GM08714 (cell line): ENCODE measurements around the gene RPA1.
"Not testable (repeated sequence)": the region's sequence is repeated elsewhere in the genome, so short reads cannot be mapped to it uniquely, and the experiment has no call there.

Source experiments
- H3K4me3 ChIP-seq: fragments of 200-500 bp; sonication (Bioruptor generic); 2 replicates; pipeline ENCODE4 v1.5.1; 2014; ENCODE audit warnings: mild to moderate bottlenecking, low read length, inconsistent platforms
- ZNF274 ChIP-seq: IDR thresholded peaks from 2 replicates; pipeline ENCODE4 v1.6.1; 2012; ENCODE audit warnings: mild to moderate bottlenecking, low read depth, low read length

Gene RPA1

DNA sequence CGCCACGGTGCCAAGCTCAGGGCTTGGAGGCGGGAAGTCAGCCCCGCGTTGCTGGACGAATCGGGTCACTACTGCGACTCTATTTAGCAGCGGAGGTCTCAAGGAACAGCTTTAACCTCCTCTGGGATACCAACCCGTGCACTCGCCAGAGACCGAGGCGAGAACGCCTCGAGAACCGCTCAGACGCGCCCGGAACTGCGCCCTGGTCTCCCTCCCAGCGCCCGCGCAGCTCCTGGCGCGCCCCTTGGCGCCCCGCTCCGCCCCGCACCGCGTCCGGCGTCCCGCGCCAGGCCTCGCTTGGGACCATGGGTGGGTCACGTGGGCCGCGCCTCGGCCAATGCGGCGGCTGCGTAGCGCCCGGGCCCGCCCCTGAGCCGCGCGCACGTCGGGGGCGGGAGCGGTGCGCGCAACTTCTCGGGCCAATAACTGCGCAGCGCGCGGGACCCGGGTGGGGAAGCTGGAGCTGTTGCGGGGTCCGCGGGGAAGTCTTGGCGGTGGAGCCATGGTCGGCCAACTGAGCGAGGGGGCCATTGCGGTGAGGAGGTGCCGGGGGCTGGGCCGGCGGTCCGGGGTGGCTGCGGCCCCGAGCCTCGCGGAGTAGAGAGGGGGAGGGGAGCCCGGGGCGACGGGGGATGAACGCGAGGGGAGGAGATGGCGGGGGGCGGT lies at the start of gene RPA1, which contains the start of gene SMYD4:
Gene RPA1 (plus strand): TSS at position 414 of the 666 bp plus-strand sequence. CDS start 89 bp downstream, at position 503.
Gene SMYD4 (minus strand): TSS at position 311 of the 666 bp plus-strand sequence. CDS start 1,908 bp downstream, outside the sequence.
- H3K4me3 ChIP-seq, result peak within 1 kb of the TSS; percentile 99
- TF ChIP-seq ZNF274, result no peak

DNA sequence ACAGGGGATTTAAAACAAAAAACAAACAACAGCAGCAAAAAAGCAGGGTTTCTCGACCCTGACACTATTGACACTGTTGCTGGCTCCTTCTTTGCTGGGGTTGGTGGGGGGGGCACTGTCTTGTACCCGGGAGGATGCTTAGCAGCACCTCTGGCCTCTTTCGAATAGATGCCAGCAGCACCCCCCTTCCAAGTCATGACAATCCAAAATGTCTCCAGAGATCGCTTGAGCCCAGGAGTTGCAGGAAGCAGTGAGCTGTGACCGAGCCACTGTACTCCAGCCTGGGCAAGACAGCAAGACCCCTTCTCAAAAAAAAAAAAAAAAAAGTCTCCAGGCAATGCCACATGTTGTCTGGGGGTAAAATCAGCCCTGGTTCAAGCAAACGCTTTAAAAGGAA lies 47.6 kb upstream of the RPA1 start:
- no peak for TF ChIP-seq ZNF274
- no peak overlapping the region for H3K4me3 ChIP-seq

- TF ChIP-seq ZNF274, result no peak
- H3K4me3 ChIP-seq, result no peak overlapping the region
Measured at GRCh38 chr17:1783271-1783670, 46.5 kb upstream of the RPA1 start.

GRCh38 chr17:1783834-1784611 lies 45.8 kb upstream of the RPA1 start:
- no peak for TF ChIP-seq ZNF274
- no peak overlapping the region for H3K4me3 ChIP-seq

GRCh38 chr17:1785930-1786329 lies 43.9 kb upstream of the RPA1 start:
- TF ChIP-seq ZNF274, result no peak

GRCh38 chr17:1786708-1787107 lies 43.1 kb upstream of the RPA1 start:
- no peak for TF ChIP-seq ZNF274
- H3K4me3 ChIP-seq, result no peak overlapping the region

More at GRCh38 chr17:1785930-1786329, 43.9 kb upstream of the RPA1 start:
- no peak overlapping the region for H3K4me3 ChIP-seq

GRCh38 chr17:1787301-1787902 lies 42.4 kb upstream of the RPA1 start:
- no peak overlapping the region for H3K4me3 ChIP-seq
- no peak for TF ChIP-seq ZNF274

DNA sequence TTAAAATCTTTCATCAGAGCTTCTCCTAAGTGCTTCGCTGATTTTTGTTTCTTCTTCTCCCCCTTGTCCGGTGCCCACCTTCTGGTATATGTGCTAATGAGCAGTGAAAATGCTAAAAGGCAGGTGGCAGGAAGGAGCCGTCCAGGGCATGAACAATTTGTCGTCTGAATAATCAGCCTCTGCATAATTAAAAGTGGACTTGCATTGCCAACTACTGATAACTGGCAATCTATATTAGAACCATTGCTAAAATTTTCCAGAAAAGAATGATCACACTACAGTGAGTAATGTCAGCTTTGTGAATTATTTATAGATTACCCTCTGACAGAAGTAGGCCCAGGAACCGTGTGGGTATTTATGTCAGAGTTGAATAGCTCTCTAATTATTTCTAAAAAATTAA lies 39.9 kb upstream of the RPA1 start:
- TF ChIP-seq ZNF274, result no peak

DNA sequence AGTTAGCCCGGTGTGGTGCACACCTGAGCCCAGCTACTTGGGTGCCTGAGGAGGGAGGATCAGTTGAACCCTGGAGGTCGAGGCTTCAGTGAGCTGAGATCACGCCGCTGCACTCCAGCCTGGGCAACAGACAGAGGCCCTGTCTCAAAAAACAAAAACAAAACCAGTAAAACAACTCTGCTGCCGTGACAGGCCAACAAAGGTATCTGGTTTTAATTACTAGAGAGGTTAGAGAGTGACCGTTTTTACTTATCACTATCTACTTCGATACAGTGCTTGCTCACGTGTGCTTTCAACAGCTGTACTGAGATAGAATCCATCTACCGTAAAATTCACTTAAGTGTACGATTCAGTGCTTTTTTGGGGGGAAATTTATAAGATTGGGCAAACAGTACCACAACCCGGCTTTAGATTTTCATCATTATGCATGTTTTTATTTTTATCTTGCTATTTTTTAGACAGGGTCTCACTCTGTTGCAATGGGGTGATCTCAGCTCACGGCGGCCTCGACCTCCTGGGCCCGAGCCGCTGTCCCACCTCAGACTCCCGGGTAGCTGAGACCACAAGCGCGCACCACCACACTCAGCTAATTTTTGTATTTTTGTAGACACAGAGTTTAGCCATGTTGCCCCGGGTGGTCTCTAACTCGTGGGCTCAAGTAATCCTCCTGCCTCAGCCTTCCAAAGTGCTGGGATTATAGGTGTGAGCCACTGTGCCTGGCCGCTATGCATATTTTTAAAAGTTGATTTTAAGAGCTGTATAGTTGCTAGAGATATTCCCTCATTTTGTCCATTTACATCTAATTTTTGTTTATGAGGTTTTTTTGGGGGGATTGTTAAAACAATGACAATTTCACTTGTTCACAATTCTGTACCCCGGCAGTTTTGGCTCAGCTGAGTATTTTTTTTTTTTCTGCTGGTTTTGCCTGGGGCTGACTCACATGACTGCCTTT lies 37.0 kb upstream of the RPA1 start:
- no peak for TF ChIP-seq ZNF274
- H3K4me3 ChIP-seq, result no peak overlapping the region

More for the DNA sequence above, 39.9 kb upstream of the RPA1 start:
- no peak overlapping the region for H3K4me3 ChIP-seq

GRCh38 chr17:1793447-1793806 lies 36.4 kb upstream of the RPA1 start:
- H3K4me3 ChIP-seq, result no peak overlapping the region
- no peak for TF ChIP-seq ZNF274

DNA sequence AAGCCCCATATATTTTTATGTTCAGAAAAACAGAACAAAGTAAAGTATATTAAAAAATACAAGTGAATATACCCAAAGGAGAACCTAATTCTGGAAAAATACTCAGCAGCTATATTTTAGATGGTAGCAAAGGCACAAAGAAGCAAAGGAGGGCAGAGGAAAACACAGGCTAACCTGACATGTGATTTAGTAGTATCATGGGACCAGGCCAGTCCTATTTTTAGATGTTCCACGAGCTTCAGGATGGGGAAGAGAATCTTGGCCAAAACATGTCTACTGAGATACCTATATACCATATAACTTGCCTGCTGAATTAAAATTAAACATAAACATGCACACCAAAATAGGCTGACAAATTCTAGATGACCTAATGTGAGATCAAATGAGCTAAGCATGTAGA lies 33.0 kb upstream of the RPA1 start:
- no peak for TF ChIP-seq ZNF274
- no peak overlapping the region for H3K4me3 ChIP-seq

DNA sequence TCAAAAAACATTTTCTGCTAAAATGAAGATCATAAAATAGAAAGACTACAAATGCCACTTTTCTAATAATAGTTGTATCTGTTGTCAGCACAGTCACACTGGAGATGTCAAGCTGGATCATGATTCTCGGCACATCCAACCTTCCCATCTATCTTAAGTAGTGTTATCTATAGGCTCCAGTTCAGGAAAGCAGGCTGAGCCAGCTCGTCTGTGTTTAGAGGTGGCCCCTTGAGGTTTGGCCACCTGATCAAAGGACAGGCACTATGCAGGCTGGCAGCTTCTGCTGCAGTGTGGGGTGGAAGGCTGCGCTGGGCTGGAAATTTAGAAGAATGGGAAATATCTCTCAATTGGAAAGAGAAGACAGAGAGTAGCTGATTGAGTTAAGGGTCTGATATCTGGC lies 32.5 kb upstream of the RPA1 start:
- H3K4me3 ChIP-seq, result no peak overlapping the region
- TF ChIP-seq ZNF274, result no peak

DNA sequence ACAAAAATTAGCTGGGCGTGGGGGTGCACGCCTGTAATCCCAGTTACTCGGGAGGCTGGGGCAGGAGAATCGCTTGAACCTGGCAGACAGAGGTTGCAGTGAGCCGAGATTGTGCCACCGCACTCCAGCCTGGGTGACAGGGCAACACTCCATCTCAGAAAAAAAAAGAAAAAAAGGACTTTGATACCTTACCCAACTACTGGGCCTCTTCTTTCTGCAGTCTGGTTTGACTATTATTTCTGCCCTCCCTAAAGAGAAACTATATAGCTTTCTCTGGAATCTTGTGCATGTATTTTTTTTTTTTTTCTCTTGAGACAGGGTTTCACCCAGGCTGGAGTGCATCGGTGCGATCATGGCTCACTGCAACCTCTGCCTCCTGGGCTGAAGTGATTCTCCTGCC lies 32.0 kb upstream of the RPA1 start:
- not testable (repeated sequence) for H3K4me3 ChIP-seq

- no peak for TF ChIP-seq ZNF274
- no peak overlapping the region for H3K4me3 ChIP-seq
Measured at GRCh38 chr17:1800240-1800639, 29.6 kb upstream of the RPA1 start.
